Activated T-helper 1 cell treated with anti-CD3 and anti-CD28 coated beads, Interleukin-2, amount 50 U/mL, for 16 hours (primary cell): ENCODE data around the gene ZNF358.

Experiments used
- DNase-seq, 2 donors: peaks; one replicate each; pipeline ENCODE4 v3.0.0-alpha.2; 2020; ENCODE audit warnings: low read depth in 1 of 2, low spot score in 1 of 2

The ZNF358 gene

GRCh38 chr19:7519361-7520130 is 3.6 kb downstream of the ZNF358 start:
- DNase-seq: no peak

GRCh38 chr19:7520131-7521051 is 4.5 kb downstream of the ZNF358 start:
- no peak for DNase-seq

GRCh38 chr19:7521551-7522071 is 5.7 kb downstream of the ZNF358 start:
- no peak for DNase-seq

GRCh38 chr19:7522072-7522922 is 6.4 kb downstream of the ZNF358 start, which contains the start of gene MCOLN1:
Gene MCOLN1 (plus strand): TSS chr19:7522624. CDS start chr19:7522751, 127 bp downstream.
- peak; percentile 99 to 100 for DNase-seq

GRCh38 chr19:7522923-7523667 is 7.2 kb downstream of the ZNF358 start:
- DNase-seq: no peak

- DNase-seq: no peak
These were observed 8.6 kb downstream of the ZNF358 start for GRCh38 chr19:7524523-7524922.

- no peak for DNase-seq
These were observed 9.3 kb downstream of the ZNF358 start for GRCh38 chr19:7524992-7525739.

GRCh38 chr19:7526059-7526929 is 10.4 kb downstream of the ZNF358 start:
- no peak for DNase-seq

- no peak for DNase-seq
These were observed 11.8 kb downstream of the ZNF358 start for GRCh38 chr19:7527516-7528191.

GRCh38 chr19:7528192-7528519 is 12.3 kb downstream of the ZNF358 start:
- DNase-seq: no peak

GRCh38 chr19:7528522-7529245 is 12.8 kb downstream of the ZNF358 start:
- no peak for DNase-seq

- no peak for DNase-seq
These were observed 13.3 kb downstream of the ZNF358 start for GRCh38 chr19:7529246-7529600.

- no peak for DNase-seq
These were observed 13.9 kb downstream of the ZNF358 start for GRCh38 chr19:7529610-7530490.

- DNase-seq: no peak
These were observed 17.5 kb downstream of the ZNF358 start for GRCh38 chr19:7533281-7533885.

GRCh38 chr19:7533925-7534480 is 18.1 kb downstream of the ZNF358 start:
- DNase-seq: peak; percentile 66 to 77

GRCh38 chr19:7534531-7535046 is 18.7 kb downstream of the ZNF358 start:
- DNase-seq: no peak
